GM12878 (cell line): ENCODE results near the gene CFAP45. TPM values are rescaled to one million over a fixed set of nuclear protein-coding genes. Genes with fewer than 3 reads are reported as not detected.

Source experiments
- ATAC-seq: fragments of 200-7000 bp; cut with Tn5 transposase; 3 replicates; pipeline ENCODE4 v1.9.1; 2020; ENCODE audit warnings: mild to moderate bottlenecking, moderate library complexity
- BruUV-seq: library from RNA; stranded (reverse); fragments of 400-500 nt; replicated peaks from 2 replicates; lab custom pipeline; 2021; lab: Mats Ljungman, UMichigan
- CTCF ChIA-PET: fragments of 300-600 bp; sonication (Branson Sonifier 250); formaldehyde crosslinking; extraction: SDS; loops from one replicate; lab custom pipeline; 2021; ENCODE audit warnings: inconsistent platforms; lab: Yijun Ruan, JAX
- POLR2A ChIA-PET: fragments of 350-600 bp; formaldehyde crosslinking; extraction: SDS; loops from one replicate; lab custom pipeline; 2021; ENCODE audit warnings: inconsistent platforms; lab: Charles Lee
- RAD21 ChIA-PET: fragments of 300-600 bp; sonication (Branson Sonifier 250); formaldehyde crosslinking; loops from one replicate; lab custom pipeline; 2023; ENCODE audit warnings: antibody characterized with exemption; ENCODE audit not compliant: unreplicated experiment; lab: Charles Lee
- SMC1A ChIA-PET: fragments of 300-600 bp; sonication (Branson Sonifier 250); formaldehyde crosslinking; loops from one replicate; lab custom pipeline; 2023; ENCODE audit not compliant: unreplicated experiment, uncharacterized antibody; lab: Charles Lee
- DNase-seq: peaks from one replicate; pipeline ENCODE4 v3.0.0-alpha.2; 2011; ENCODE audit warnings: low read depth, low spot score
- FAIRE-seq: peaks from 3 replicates; lab custom pipeline; 2011; peaks lifted over from hg19 to GRCh38; lab: Jason Lieb, UNC
- H2AFZ ChIP-seq: 2 replicates; pipeline ENCODE4 v1.6.0; 2011; ENCODE audit warnings: low read depth, low read length, control low read depth; ENCODE audit not compliant: control insufficient read depth
- H3K27ac ChIP-seq: 2 replicates; pipeline ENCODE4 v1.5.1; 2011; ENCODE audit warnings: control low read depth; ENCODE audit not compliant: control insufficient read depth, insufficient read depth
- H3K27me3 ChIP-seq, 2 experiments: replicated peaks in 1 of 2; 2 replicates each; pipeline versions ENCODE4 v1.6.0 to v1.6.1; 2011; ENCODE audit warnings: low read length in 1 of 2; ENCODE audit not compliant: control insufficient read depth in 2 of 2, insufficient read depth in 2 of 2
- H3K36me3 ChIP-seq, 2 experiments: 2 replicates each; pipeline ENCODE4 v1.5.1; 2011; ENCODE audit warnings: low read length in 1 of 2; ENCODE audit not compliant: control insufficient read depth in 2 of 2, insufficient read depth in 2 of 2
- H3K4me1 ChIP-seq: 2 replicates; pipeline ENCODE4 v1.6.1; 2011; ENCODE audit warnings: mild to moderate bottlenecking, low read length, moderate library complexity, mixed read lengths; ENCODE audit not compliant: control insufficient read depth, insufficient read depth
- H3K4me2 ChIP-seq: 2 replicates; pipeline ENCODE4 v1.6.0; 2011; ENCODE audit warnings: control low read depth; ENCODE audit not compliant: control insufficient read depth, insufficient read depth
- H3K4me3 ChIP-seq: fragments of 200-600 bp; sonication (generic); 2 replicates; pipeline ENCODE4 v1.5.1; 2016
- H3K79me2 ChIP-seq: 2 replicates; pipeline ENCODE4 v1.6.0; 2011; ENCODE audit warnings: low read length; ENCODE audit not compliant: control insufficient read depth, insufficient read depth
- H3K9ac ChIP-seq: 2 replicates; pipeline ENCODE4 v1.8.0; 2011; ENCODE audit warnings: low read length, control low read depth, mixed read lengths; ENCODE audit not compliant: control insufficient read depth, insufficient read depth
- H3K9me3 ChIP-seq: replicated peaks from 3 replicates; pipeline ENCODE4 v1.5.1; 2011; ENCODE audit warnings: mild to moderate bottlenecking, low read length; ENCODE audit not compliant: control insufficient read depth, insufficient read depth
- H4K20me1 ChIP-seq: 2 replicates; pipeline ENCODE4 v1.6.0; 2011; ENCODE audit not compliant: control insufficient read depth, insufficient read depth
- MTA2 ChIP-seq: fragments of 450-650 bp; IDR thresholded peaks from 2 replicates; pipeline ENCODE4 v1.6.1; 2016; ENCODE audit warnings: low read depth, mild to moderate bottlenecking, moderate library complexity
- PBX3 ChIP-seq: IDR thresholded peaks from 2 replicates; pipeline ENCODE4 v1.6.1; 2011; ENCODE audit warnings: mild to moderate bottlenecking, low read depth, low read length, moderate library complexity; ENCODE audit not compliant: insufficient replicate concordance
- WGBS: methylation state at CpG from one replicate; pipeline ENCODE4 v1.1.6; 2016; ENCODE audit warnings: low lambda C conversion rate; ENCODE audit not compliant: insufficient replicate concordance, insufficient coverage; ENCODE audit errors: missing lambda C conversion rate; 5-methylcytosine and 5-hydroxymethylcytosine counted together
- in situ Hi-C: fragments of 300-500 bp; cut with MboI; formaldehyde crosslinking; loops from 9 replicates; pipeline ENCODE4 v1.14.3; 2018; ENCODE audit warnings: mixed read lengths
- intact Hi-C: fragments of 100-400 bp; cut with micrococcal nuclease; formaldehyde crosslinking; loops from one replicate; pipeline ENCODE4 v1.14.2; 2022; ENCODE audit not compliant: unreplicated experiment
- microRNA-seq: library from miRNA; unstranded; fragments of <30 nt; microRNA quantifications from one replicate; pipeline ENCODE4, GENCODE V29; 2018
- polyA plus RNA-seq, 11 experiments: library from polyadenylated mRNA; depleted of rRNA in 4 of 11; unstranded in 6 of 11; stranded (reverse) in 5 of 11; fragments of >200 nt; fragmentation: Nextera tagmentation in 4 of 11; fragmentation: Illumina TruSeq in 1 of 11; extraction: Ambion mirVana in 4 of 11; extraction: Trizol in 1 of 11; gene quantifications; 1 replicate in 1 of 11; 2 replicates in 10 of 11; pipeline versions ENCODE4 v1.2.1 to v1.2.3, GENCODE V29; 2011 to 2016; ENCODE audit warnings: inconsistent platforms in 2 of 11, missing spikeins in 2 of 11, low read depth in 1 of 11
- small RNA-seq: library from RNA; depleted of rRNA; stranded (forward); fragments of <200 nt; gene quantifications from one replicate; pipeline ENCODE3, GENCODE V24; 2014
- total RNA-seq, 4 experiments: library from RNA; depleted of rRNA in 3 of 4; stranded (reverse); fragments of >200 nt in 3 of 4; fragmentation: Illumina TruSeq in 1 of 4; extraction: Trizol in 1 of 4; gene quantifications; 2 replicates each; pipeline versions ENCODE4 v1.2.1 to v1.2.3, GENCODE V29; 2013 to 2021

The CFAP45 gene
- total and polyA plus RNA-seq, 10 of the 15 experiments (the other 5 are each of a cell fraction or from before 2014, with no cell fraction given): 0.43 to 0.91 (median 0.67) TPM

GRCh38 chr1:159823406-159823805 lies 76.6 kb downstream of the CFAP45 start:
- ChIA-PET CTCF (interaction anchor here (1.2 to 16.1 kb wide), 4 partner anchors 11 to 70 kb away, joined by 4 to 178 read pairs (median 27); partner anchors contain the start of gene FCRL6), SMC1A (interaction anchor here (5.9 kb wide), 1 partner anchor 68 kb away, joined by 35 read pairs; no protein-coding TSS in a partner anchor), POLR2A (no interaction called here), RAD21 (interaction anchor here (1.4 kb wide), 1 partner anchor 184 kb away, joined by 3 read pairs; no protein-coding TSS in a partner anchor)
- no peak overlapping the region for H2AFZ ChIP-seq
- ATAC-seq: no peak
- no peaks in the 10 kb centered on the region for H3K79me2 ChIP-seq
- no peak for FAIRE-seq
- H3K4me1 ChIP-seq: peaks cover 27% of the 10 kb centered on the region
- peaks cover 0 to 4% of the 10 kb centered on the region in 2 experiments; a peak in 2 of 4 replicates for H3K27me3 ChIP-seq
- 26% methylated on average over 7 of the region's 7 CpGs for WGBS
- TF ChIP-seq MTA2 (0 out of 2 replicates have a peak, but pooled peaks have one; percentile 21), PBX3 (no peak)
- DNase-seq: no peak
- H3K27ac ChIP-seq: no peak overlapping the region
- peaks cover 2% of the 10 kb centered on the region; the same call in 1 of the 3 replicates for H3K9me3 ChIP-seq
- intact Hi-C loops (no loop called here), in situ Hi-C loops (no loop called here)
- H3K4me2 ChIP-seq: no peak overlapping the region
- H3K4me3 ChIP-seq: no peak overlapping the region
- H3K36me3 ChIP-seq: no peaks in the 10 kb centered on the region
- no peaks in the 10 kb centered on the region for H4K20me1 ChIP-seq
- BruUV-seq: no TSS peak
- H3K9ac ChIP-seq: no peak overlapping the region

Small RNAs within 50 kb of the gene (microRNA-seq; reads per million reads assigned to microRNA genes)
- not detected for gene MIR4259

Small RNAs within 50 kb of the gene (small RNA-seq; reads per million reads assigned to genes)
- gene MIR4259 (not detected), gene RF00570 (not detected)

Other genes starting within 250 kb of the CFAP45 start
Only the 7 nearest of the 13 such genes appear.
- 3.2 and 6.9 TPM in 2 replicates for gene DUSP23, start 119.2 kb downstream of the CFAP45 start, total RNA-seq (2014; rRNA removed)
- gene DUSP23, start 119.2 kb downstream of the CFAP45 start, total RNA-seq (2014; rRNA removed; fragmentation: Illumina TruSeq; extraction: Trizol): 1.3 and 1.6 TPM in 2 replicates
- gene DUSP23, start 119.2 kb downstream of the CFAP45 start, total RNA-seq (2021): 4.0 and 4.3 TPM in 2 replicates
- 4.1 and 6.0 TPM in 2 replicates for gene DUSP23, start 119.2 kb downstream of the CFAP45 start, polyA plus RNA-seq (2011; rRNA removed)
- gene DUSP23, start 119.2 kb downstream of the CFAP45 start, polyA plus RNA-seq (2014; fragmentation: Illumina TruSeq; extraction: Trizol): 1.3 TPM in 1 of 2 replicates, not detected in the other
- gene DUSP23, start 119.2 kb downstream of the CFAP45 start, polyA plus RNA-seq (2014; fragmentation: Nextera tagmentation; extraction: Ambion mirVana): 1 to 10 TPM in 1 of 2 experiments, not detected in 1; 1.1 TPM
- 4.1 and 5.6 TPM in 2 replicates for gene DUSP23, start 119.2 kb downstream of the CFAP45 start, polyA plus RNA-seq (2014; rRNA removed)
- gene DUSP23, start 119.2 kb downstream of the CFAP45 start, polyA plus RNA-seq (2016; fragmentation: Nextera tagmentation; extraction: Ambion mirVana): 1 to 10 TPM; 4.1 to 5.7 TPM
- 0.11 and 0.60 TPM in 2 replicates for gene FCRL6, start 97.8 kb downstream of the CFAP45 start, total RNA-seq (2014; rRNA removed)
- not detected in 2 replicates for gene FCRL6, start 97.8 kb downstream of the CFAP45 start, total RNA-seq (2014; rRNA removed; fragmentation: Illumina TruSeq; extraction: Trizol)
- 0.11 TPM in 1 of 2 replicates, not detected in the other for gene FCRL6, start 97.8 kb downstream of the CFAP45 start, total RNA-seq (2021)
- 0.16 and 0.17 TPM in 2 replicates for gene FCRL6, start 97.8 kb downstream of the CFAP45 start, polyA plus RNA-seq (2011; rRNA removed)
- gene FCRL6, start 97.8 kb downstream of the CFAP45 start, polyA plus RNA-seq (2014; fragmentation: Illumina TruSeq; extraction: Trizol): 0.04 TPM in 1 of 2 replicates, not detected in the other
- gene FCRL6, start 97.8 kb downstream of the CFAP45 start, polyA plus RNA-seq (2014; fragmentation: Nextera tagmentation; extraction: Ambion mirVana): not detected
- not detected in 2 replicates for gene FCRL6, start 97.8 kb downstream of the CFAP45 start, polyA plus RNA-seq (2014; rRNA removed)
- gene FCRL6, start 97.8 kb downstream of the CFAP45 start, polyA plus RNA-seq (2016; fragmentation: Nextera tagmentation; extraction: Ambion mirVana): not detected
- 0.06 TPM in 1 of 2 replicates, not detected in the other for gene SLAMF8, start 73.3 kb downstream of the CFAP45 start, total RNA-seq (2014; rRNA removed)
- 0.05 TPM in 1 of 2 replicates, not detected in the other for gene SLAMF8, start 73.3 kb downstream of the CFAP45 start, total RNA-seq (2014; rRNA removed; fragmentation: Illumina TruSeq; extraction: Trizol)
- gene SLAMF8, start 73.3 kb downstream of the CFAP45 start, total RNA-seq (2021): 0.08 TPM in 1 of 2 replicates, not detected in the other
- 0.26 and 0.69 TPM in 2 replicates for gene SLAMF8, start 73.3 kb downstream of the CFAP45 start, polyA plus RNA-seq (2011; rRNA removed)
- 0.21 TPM in 1 of 2 replicates, not detected in the other for gene SLAMF8, start 73.3 kb downstream of the CFAP45 start, polyA plus RNA-seq (2014; fragmentation: Illumina TruSeq; extraction: Trizol)
- under 1 TPM; 0.04 to 0.10 TPM for gene SLAMF8, start 73.3 kb downstream of the CFAP45 start, polyA plus RNA-seq (2014; fragmentation: Nextera tagmentation; extraction: Ambion mirVana)
- gene SLAMF8, start 73.3 kb downstream of the CFAP45 start, polyA plus RNA-seq (2014; rRNA removed): 0.14 and 0.26 TPM in 2 replicates
- gene SLAMF8, start 73.3 kb downstream of the CFAP45 start, polyA plus RNA-seq (2016; fragmentation: Nextera tagmentation; extraction: Ambion mirVana): under 1 TPM in 1 of 2 experiments, not detected in 1; 0.07 TPM
- not detected in 2 replicates for gene VSIG8, start 37.5 kb downstream of the CFAP45 start, total RNA-seq (2014; rRNA removed)
- gene VSIG8, start 37.5 kb downstream of the CFAP45 start, total RNA-seq (2014; rRNA removed; fragmentation: Illumina TruSeq; extraction: Trizol): not detected in 2 replicates
- gene VSIG8, start 37.5 kb downstream of the CFAP45 start, total RNA-seq (2021): not detected in 2 replicates
- gene VSIG8, start 37.5 kb downstream of the CFAP45 start, polyA plus RNA-seq (2011; rRNA removed): not detected in 2 replicates
- gene VSIG8, start 37.5 kb downstream of the CFAP45 start, polyA plus RNA-seq (2014; fragmentation: Illumina TruSeq; extraction: Trizol): not detected in 2 replicates
- not detected for gene VSIG8, start 37.5 kb downstream of the CFAP45 start, polyA plus RNA-seq (2014; fragmentation: Nextera tagmentation; extraction: Ambion mirVana)
- gene VSIG8, start 37.5 kb downstream of the CFAP45 start, polyA plus RNA-seq (2014; rRNA removed): not detected in 2 replicates
- gene VSIG8, start 37.5 kb downstream of the CFAP45 start, polyA plus RNA-seq (2016; fragmentation: Nextera tagmentation; extraction: Ambion mirVana): not detected
- gene TAGLN2, start 25.3 kb upstream of the CFAP45 start, total RNA-seq (2014; rRNA removed): 345 and 363 TPM in 2 replicates
- 152 and 155 TPM in 2 replicates for gene TAGLN2, start 25.3 kb upstream of the CFAP45 start, total RNA-seq (2014; rRNA removed; fragmentation: Illumina TruSeq; extraction: Trizol)
- gene TAGLN2, start 25.3 kb upstream of the CFAP45 start, total RNA-seq (2021): 340 and 350 TPM in 2 replicates
- gene TAGLN2, start 25.3 kb upstream of the CFAP45 start, polyA plus RNA-seq (2011; rRNA removed): 198 and 427 TPM in 2 replicates
- 253 and 362 TPM in 2 replicates for gene TAGLN2, start 25.3 kb upstream of the CFAP45 start, polyA plus RNA-seq (2014; fragmentation: Illumina TruSeq; extraction: Trizol)
- 100 to 1,000 TPM; 216 to 262 TPM for gene TAGLN2, start 25.3 kb upstream of the CFAP45 start, polyA plus RNA-seq (2014; fragmentation: Nextera tagmentation; extraction: Ambion mirVana)
- 415 and 449 TPM in 2 replicates for gene TAGLN2, start 25.3 kb upstream of the CFAP45 start, polyA plus RNA-seq (2014; rRNA removed)
- gene TAGLN2, start 25.3 kb upstream of the CFAP45 start, polyA plus RNA-seq (2016; fragmentation: Nextera tagmentation; extraction: Ambion mirVana): 100 to 1,000 TPM; 541 to 611 TPM
- gene IGSF9, start 45.4 kb upstream of the CFAP45 start, total RNA-seq (2014; rRNA removed): not detected in 2 replicates
- gene IGSF9, start 45.4 kb upstream of the CFAP45 start, total RNA-seq (2014; rRNA removed; fragmentation: Illumina TruSeq; extraction: Trizol): not detected in 2 replicates
- gene IGSF9, start 45.4 kb upstream of the CFAP45 start, total RNA-seq (2021): not detected in 2 replicates
- gene IGSF9, start 45.4 kb upstream of the CFAP45 start, polyA plus RNA-seq (2011; rRNA removed): not detected in 2 replicates
- not detected in 2 replicates for gene IGSF9, start 45.4 kb upstream of the CFAP45 start, polyA plus RNA-seq (2014; fragmentation: Illumina TruSeq; extraction: Trizol)
- not detected for gene IGSF9, start 45.4 kb upstream of the CFAP45 start, polyA plus RNA-seq (2014; fragmentation: Nextera tagmentation; extraction: Ambion mirVana)
- 0.04 TPM in 1 of 2 replicates, not detected in the other for gene IGSF9, start 45.4 kb upstream of the CFAP45 start, polyA plus RNA-seq (2014; rRNA removed)
- under 1 TPM in 1 of 2 experiments, not detected in 1; 0.07 TPM for gene IGSF9, start 45.4 kb upstream of the CFAP45 start, polyA plus RNA-seq (2016; fragmentation: Nextera tagmentation; extraction: Ambion mirVana)
- not detected in 2 replicates for gene SLAMF9, start 54.1 kb upstream of the CFAP45 start, total RNA-seq (2014; rRNA removed)
- not detected in 2 replicates for gene SLAMF9, start 54.1 kb upstream of the CFAP45 start, total RNA-seq (2014; rRNA removed; fragmentation: Illumina TruSeq; extraction: Trizol)
- gene SLAMF9, start 54.1 kb upstream of the CFAP45 start, total RNA-seq (2021): not detected in 2 replicates
- gene SLAMF9, start 54.1 kb upstream of the CFAP45 start, polyA plus RNA-seq (2011; rRNA removed): not detected in 2 replicates
- gene SLAMF9, start 54.1 kb upstream of the CFAP45 start, polyA plus RNA-seq (2014; fragmentation: Illumina TruSeq; extraction: Trizol): not detected in 2 replicates
- not detected for gene SLAMF9, start 54.1 kb upstream of the CFAP45 start, polyA plus RNA-seq (2014; fragmentation: Nextera tagmentation; extraction: Ambion mirVana)
- gene SLAMF9, start 54.1 kb upstream of the CFAP45 start, polyA plus RNA-seq (2014; rRNA removed): not detected in 2 replicates
- gene SLAMF9, start 54.1 kb upstream of the CFAP45 start, polyA plus RNA-seq (2016; fragmentation: Nextera tagmentation; extraction: Ambion mirVana): not detected